ENCODE data around the gene CASK.
A peak's percentile ranks its signal among the peaks of the same experiment; 100 is the strongest.
"Not testable (repeated sequence)": the region's sequence is repeated elsewhere in the genome, so short reads cannot be mapped to it uniquely, and the experiment has no call there.

Gene CASK

GRCh38 chrX:41519468-41519867 is 403.9 kb downstream of the CASK start:
- DNase-seq (ENCODE audit: low read depth in 1 of 2, low spot score in 1 of 2): no peak

- DNase-seq (ENCODE audit: low read depth in 1 of 2, low spot score in 1 of 2): no peak
Observed at GRCh38 chrX:41518841-41519220, 404.5 kb downstream of the CASK start.

- DNase-seq (ENCODE audit: low read depth in 1 of 2, low spot score in 1 of 2): peak in 1 of 2 donors; percentile 11
Observed at GRCh38 chrX:41518127-41518840, 405.1 kb downstream of the CASK start.

- no peak for DNase-seq (ENCODE audit: low read depth in 1 of 2, low spot score in 1 of 2)
Observed at GRCh38 chrX:41516999-41517765, 406.2 kb downstream of the CASK start.

GRCh38 chrX:41516456-41516855 is 406.9 kb downstream of the CASK start:
- no peak for DNase-seq (ENCODE audit: low read depth in 1 of 2, low spot score in 1 of 2)

- DNase-seq (ENCODE audit: low read depth in 1 of 2, low spot score in 1 of 2): no peak
Observed at GRCh38 chrX:41515376-41515775, 408.0 kb downstream of the CASK start.

- DNase-seq (ENCODE audit: low read depth in 1 of 2, low spot score in 1 of 2): no peak
Observed at GRCh38 chrX:41514179-41514578, 409.2 kb downstream of the CASK start.

GRCh38 chrX:41512853-41513252 is 410.5 kb downstream of the CASK start:
- DNase-seq (ENCODE audit: low read depth in 1 of 2, low spot score in 1 of 2): not testable (repeated sequence)

GRCh38 chrX:41512394-41512793 is 411.0 kb downstream of the CASK start:
- DNase-seq (ENCODE audit: low read depth in 1 of 2, low spot score in 1 of 2): no peak

- DNase-seq (ENCODE audit: low read depth in 1 of 2, low spot score in 1 of 2): no peak
Observed at GRCh38 chrX:41507919-41508318, 415.4 kb downstream of the CASK start.

- DNase-seq (ENCODE audit: low read depth in 1 of 2, low spot score in 1 of 2): no peak
Observed at GRCh38 chrX:41502004-41502403, 421.4 kb downstream of the CASK start.

- DNase-seq (ENCODE audit: low read depth in 1 of 2, low spot score in 1 of 2): no peak
Observed at GRCh38 chrX:41499984-41500383, 423.4 kb downstream of the CASK start.

- DNase-seq (ENCODE audit: low read depth in 1 of 2, low spot score in 1 of 2): no peak
Observed at GRCh38 chrX:41499195-41499594, 424.2 kb downstream of the CASK start.

- no peak for DNase-seq (ENCODE audit: low read depth in 1 of 2, low spot score in 1 of 2)
Observed at GRCh38 chrX:41491267-41492004, 431.9 kb downstream of the CASK start.

- DNase-seq (ENCODE audit: low read depth in 1 of 2, low spot score in 1 of 2): no peak
Observed at GRCh38 chrX:41490446-41490845, 432.9 kb downstream of the CASK start.

GRCh38 chrX:41482154-41482850 is 441.1 kb downstream of the CASK start:
- DNase-seq (ENCODE audit: low read depth in 1 of 2, low spot score in 1 of 2): no peak

- no peak for DNase-seq (ENCODE audit: low read depth in 1 of 2, low spot score in 1 of 2)
Observed at GRCh38 chrX:41481264-41482109, 441.9 kb downstream of the CASK start.

- DNase-seq (ENCODE audit: low read depth in 1 of 2, low spot score in 1 of 2): no peak
Observed at GRCh38 chrX:41480508-41481260, 442.7 kb downstream of the CASK start.

GRCh38 chrX:41478381-41478911 is 444.9 kb downstream of the CASK start:
- DNase-seq (ENCODE audit: low read depth in 1 of 2, low spot score in 1 of 2): no peak

All from stimulated activated CD4-positive, alpha-beta T cell treated with anti-CD3 and anti-CD28 coated beads, Interleukin-15, amount 100 ng/mL, for 1 hour (primary cell).